PFSK-1 (cell line): ENCODE data around the gene TNRC6B.

Source experiments
- POLR2AphosphoS5 ChIP-seq: IDR thresholded peaks from 2 replicates; pipeline ENCODE4 v1.6.1; 2012; ENCODE audit warnings: low read depth, mild to moderate bottlenecking, control low read depth, low read length, moderate library complexity
- REST ChIP-seq, 2 experiments: IDR thresholded peaks; 2 replicates each; pipeline versions ENCODE4 v1.6.1 to v1.8.0; 2011 to 2012; ENCODE audit warnings: low read depth in 2 of 2, low read length in 2 of 2, control low read depth in 1 of 2, inconsistent platforms in 1 of 2, mild to moderate bottlenecking in 1 of 2, moderate library complexity in 1 of 2; ENCODE audit not compliant: insufficient read depth in 1 of 2
- TAF1 ChIP-seq: IDR thresholded peaks from 2 replicates; pipeline ENCODE4 v1.6.1; 2012; ENCODE audit warnings: low read length, control low read depth, borderline replicate concordance; ENCODE audit not compliant: insufficient read depth

GRCh38 chr22:40352763-40353162, 175.0 kb downstream of the TNRC6B start:
- TF ChIP-seq REST (IDR thresholded peaks at IDR 0.05; ENCODE audit: insufficient read depth in 1 of 2, low read depth in 2 of 2, low read length in 2 of 2) (no peak), POLR2AphosphoS5 (no peak), TAF1 (no peak)
